Measurements from ENCODE around the gene PTPMT1. TPM values are rescaled to one million over a fixed set of nuclear protein-coding genes. Genes with fewer than 3 reads are reported as not detected.

Gene PTPMT1
- total and polyA plus RNA-seq, 2 experiments from 2014 or later, result 106 to 109 TPM

- no peak for TF ChIP-seq CTCF (conservative IDR thresholded peaks at IDR 0.05; ENCODE audit: low read depth in 2 of 2)
- no peak for TF ChIP-seq JUNB (IDR thresholded peaks at IDR 0.05; ENCODE audit: unreplicated experiment)
Observed at GRCh38 chr11:47592970-47593369, 27.6 kb downstream of the PTPMT1 start (continued).

GRCh38 chr11:47593492-47593933 lies 28.1 kb downstream of the PTPMT1 start:
- peak overlapping the region; percentile 77 for H3K4me3 Mint-ChIP-seq
- no peak overlapping the region for H3K27ac Mint-ChIP-seq
- H3K27me3 ChIP-seq (ENCODE audit: insufficient read depth), result peaks cover 69% of the 10 kb centered on the region
- DNase-seq (ENCODE audit: low spot score) (no peak), ATAC-seq (peak; percentile 5; the same call in 2 of the 3 replicates)
- H3F3A ChIP-seq (replicated peaks; ENCODE audit: low read depth), result no peaks in the 10 kb centered on the region
- no peak overlapping the region for H3K27ac ChIP-seq (ENCODE audit: low read depth)
- H3K36me3 ChIP-seq (ENCODE audit: insufficient read depth), result no peaks in the 10 kb centered on the region
- H2AFZ ChIP-seq, result peak overlapping the region; percentile 100
- H3K36me3 Mint-ChIP-seq (ENCODE audit: low read depth), result no peaks in the 10 kb centered on the region
- H3K79me2 ChIP-seq (replicated peaks; ENCODE audit: insufficient read depth), result no peaks in the 10 kb centered on the region
- peaks cover 21% of the 10 kb centered on the region for H3K4me1 Mint-ChIP-seq
- H3K9me2 ChIP-seq (ENCODE audit: insufficient read depth), result 0 out of 2 replicates have a peak, but pooled peaks cover 6% of the 10 kb centered on the region
- H3K9me3 Mint-ChIP-seq, result no peaks in the 10 kb centered on the region
- H3K4me1 ChIP-seq (ENCODE audit: insufficient read depth), result peaks cover 23% of the 10 kb centered on the region
- H3K27me3 Mint-ChIP-seq (ENCODE audit: insufficient read depth, low read depth, poor library complexity), result peaks cover 50% of the 10 kb centered on the region
- peak overlapping the region; percentile 99 for H3K4me2 ChIP-seq
- H3K4me3 ChIP-seq, result peak overlapping the region; percentile 96
- H4K20me1 ChIP-seq (replicated peaks; ENCODE audit: insufficient read depth), result 0 out of 2 replicates have a peak, but pooled peaks cover 5% of the 10 kb centered on the region
- TF ChIP-seq REST (IDR thresholded peaks at IDR 0.05; ENCODE audit: unreplicated experiment), result no peak
- TF ChIP-seq JUNB (IDR thresholded peaks at IDR 0.05; ENCODE audit: unreplicated experiment), result no peak
- TF ChIP-seq STAT1 (IDR thresholded peaks at IDR 0.05; ENCODE audit: unreplicated experiment), result no peak
- no peak for TF ChIP-seq NANOG (IDR thresholded peaks at IDR 0.05; ENCODE audit: borderline replicate concordance)
- TF ChIP-seq ZNF331 (CRISPR knock-in tag; IDR thresholded peaks at IDR 0.05; ENCODE audit: low read depth), result no peak
- TF ChIP-seq EZH2phosphoT487 (IDR thresholded peaks at IDR 0.05; ENCODE audit: unreplicated experiment), result no peak
- TF ChIP-seq ZNF114 (CRISPR knock-in tag; IDR thresholded peaks at IDR 0.05), result no peak
- no peak for TF ChIP-seq ZNF462 (CRISPR knock-in tag; IDR thresholded peaks at IDR 0.05)
- no peak for TF ChIP-seq EZH2 (IDR thresholded peaks at IDR 0.05; ENCODE audit: low read depth, unreplicated experiment)
- no peak for TF ChIP-seq CREB1 (CRISPR knock-in tag; IDR thresholded peaks at IDR 0.05; ENCODE audit: low read depth)
- TF ChIP-seq ETS1 (IDR thresholded peaks at IDR 0.05), result no peak

Measured in GM23338 (cell line).